ENCODE data around the gene NPHP4.

GRCh38 chr1:6007318-6008083, 15.3 kb upstream of the NPHP4 start:
- TF ChIP-seq POLR2A (IDR thresholded peaks at IDR 0.05) = no peak
- no peak for TF ChIP-seq CTCF (IDR thresholded peaks at IDR 0.05 in 4 of 5, conservative IDR thresholded peaks at IDR 0.05 in 1 of 5)
